H1 (cell line): ENCODE results near the gene FAM107A. TPM values are rescaled to one million over a fixed set of nuclear protein-coding genes. Genes with fewer than 3 reads are reported as not detected.

ENCODE experiments used
- CTCF ChIA-PET: fragments of 300-600 bp; sonication (Branson Sonifier 250); formaldehyde crosslinking; loops from one replicate; lab custom pipeline; 2021; ENCODE audit not compliant: partially characterized antibody; lab: Charles Lee
- POLR2A ChIA-PET: fragments of 300-600 bp; sonication (Branson Sonifier 250); formaldehyde crosslinking; loops from one replicate; lab custom pipeline; 2021; ENCODE audit warnings: inconsistent platforms; ENCODE audit not compliant: partially characterized antibody; lab: Charles Lee
- DNase-seq, 2 experiments: peaks; one replicate each; pipeline versions ENCODE4 v3.0.0 to v3.0.0-alpha.2; 2010 to 2022; ENCODE audit warnings: low spot score in 2 of 2, low read depth in 1 of 2, mixed read lengths in 1 of 2
- FAIRE-seq: peaks from 2 replicates; lab custom pipeline; 2011; peaks lifted over from hg19 to GRCh38; lab: Jason Lieb, UNC
- H2AFZ ChIP-seq: 2 replicates; pipeline ENCODE4 v1.8.1; 2012; ENCODE audit warnings: low read length, inconsistent platforms
- H2AK5ac ChIP-seq: 2 replicates; pipeline ENCODE4 v1.6.1; 2013; ENCODE audit warnings: low read depth, low read length
- H2BK120ac ChIP-seq: replicated peaks from 2 replicates; pipeline ENCODE3; 2013; ENCODE audit warnings: low read depth, low read length, inconsistent platforms
- H2BK12ac ChIP-seq: 2 replicates; pipeline ENCODE4 v1.6.1; 2013; ENCODE audit warnings: low read depth, low read length
- H2BK15ac ChIP-seq: 2 replicates; pipeline ENCODE4 v1.6.1; 2013; ENCODE audit warnings: low read length
- H2BK20ac ChIP-seq: 2 replicates; pipeline ENCODE4 v1.6.1; 2013; ENCODE audit warnings: low read length
- H2BK5ac ChIP-seq: 2 replicates; pipeline ENCODE4 v1.6.1; 2013; ENCODE audit warnings: low read depth, low read length
- H3K14ac ChIP-seq: 2 replicates; pipeline ENCODE4 v1.6.1; 2013; ENCODE audit warnings: inconsistent platforms; ENCODE audit not compliant: insufficient read length
- H3K18ac ChIP-seq: 2 replicates; pipeline ENCODE4 v1.6.1; 2013; ENCODE audit warnings: low read length; ENCODE audit errors: extremely low read depth
- H3K23ac ChIP-seq: 2 replicates; pipeline ENCODE4 v1.6.1; 2013; ENCODE audit warnings: inconsistent platforms; ENCODE audit not compliant: insufficient read length
- H3K23me2 ChIP-seq: 2 replicates; pipeline ENCODE4 v1.6.1; 2013; ENCODE audit warnings: low read depth, low read length
- H3K27ac ChIP-seq: 2 replicates; pipeline ENCODE4 v1.6.1; 2011; ENCODE audit warnings: low read depth, low read length, inconsistent platforms
- H3K27me3 ChIP-seq, 4 experiments: replicated peaks in 1 of 4; 1 replicate in 1 of 4; 2 replicates in 3 of 4; pipeline versions ENCODE4 v1.6.1 to v1.8.1; 2011 to 2013; ENCODE audit warnings: low read length in 3 of 4, mild to moderate bottlenecking in 3 of 4, inconsistent platforms in 2 of 4, mixed read lengths in 2 of 4, moderate library complexity in 1 of 4; ENCODE audit not compliant: control insufficient read depth in 3 of 4, insufficient read depth in 3 of 4; ENCODE audit errors: extremely low read depth in 1 of 4
- H3K36me3 ChIP-seq, 4 experiments: 2 replicates each; pipeline versions ENCODE4 v1.6.1 to v1.8.1; 2011 to 2013; ENCODE audit warnings: mild to moderate bottlenecking in 4 of 4, low read length in 3 of 4, moderate library complexity in 2 of 4, control low read depth in 1 of 4, inconsistent platforms in 1 of 4; ENCODE audit not compliant: insufficient read depth in 4 of 4, control insufficient read depth in 2 of 4
- H3K4ac ChIP-seq: replicated peaks from 2 replicates; pipeline ENCODE3; 2013; ENCODE audit warnings: low read length, low read depth, mixed read lengths, inconsistent platforms; ENCODE audit not compliant: insufficient read length
- H3K4me1 ChIP-seq, 4 experiments: replicated peaks in 1 of 4; 1 replicate in 1 of 4; 2 replicates in 3 of 4; pipeline versions ENCODE4 v1.6.1 to v1.8.1; 2011 to 2013; ENCODE audit warnings: low read length in 3 of 4, inconsistent platforms in 2 of 4, mixed read lengths in 1 of 4; ENCODE audit not compliant: insufficient read depth in 4 of 4, control insufficient read depth in 3 of 4
- H3K4me2 ChIP-seq, 2 experiments: 2 replicates each; pipeline versions ENCODE4 v1.6.1 to v1.8.1; 2011 to 2013; ENCODE audit warnings: low read depth in 2 of 2, low read length in 2 of 2, control low read depth in 1 of 2, inconsistent platforms in 1 of 2, mild to moderate bottlenecking in 1 of 2; ENCODE audit not compliant: insufficient read depth in 1 of 2
- H3K4me3 ChIP-seq, 4 experiments: fragments of 200-600, 300-600 bp in 1 of 4; sonication (generic), shearing (Covaris generic), sonication (Bioruptor Twin) in 1 of 4; 2 replicates each; pipeline versions ENCODE4 v1.5.1 to v1.8.1; 2011 to 2016; ENCODE audit warnings: low read length in 4 of 4, low read depth in 3 of 4, control low read depth in 2 of 4, inconsistent platforms in 2 of 4, mild to moderate bottlenecking in 2 of 4, mixed read lengths in 1 of 4, moderate library complexity in 1 of 4; ENCODE audit not compliant: insufficient read depth in 2 of 4; ENCODE audit errors: extremely low read depth in 1 of 4
- H3K56ac ChIP-seq: replicated peaks from 2 replicates; pipeline ENCODE3; 2013; ENCODE audit warnings: low read depth, mild to moderate bottlenecking, mixed read lengths, low read length, inconsistent platforms; ENCODE audit not compliant: insufficient read length
- H3K79me1 ChIP-seq: 2 replicates; pipeline ENCODE4 v1.6.1; 2013; ENCODE audit warnings: low read depth, low read length, control low read depth
- H3K79me2 ChIP-seq, 2 experiments: 2 replicates each; pipeline versions ENCODE4 v1.6.1 to v1.8.1; 2012 to 2013; ENCODE audit warnings: low read length in 2 of 2, mild to moderate bottlenecking in 2 of 2, inconsistent platforms in 1 of 2; ENCODE audit not compliant: insufficient read depth in 2 of 2, control insufficient read depth in 1 of 2
- H3K9ac ChIP-seq, 4 experiments: replicated peaks in 1 of 4; 1 replicate in 1 of 4; 2 replicates in 3 of 4; pipeline versions ENCODE4 v1.6.1 to v1.8.1; 2011 to 2013; ENCODE audit warnings: low read depth in 3 of 4, low read length in 3 of 4, control low read depth in 2 of 4, mild to moderate bottlenecking in 2 of 4, moderate library complexity in 2 of 4, inconsistent platforms in 1 of 4; ENCODE audit errors: extremely low read depth in 1 of 4
- H3K9me3 ChIP-seq, 2 experiments: 2 replicates each; pipeline versions ENCODE4 v1.6.1 to v1.8.1; 2012 to 2013; ENCODE audit warnings: mild to moderate bottlenecking in 2 of 2, moderate library complexity in 2 of 2, control low read depth in 1 of 2, inconsistent platforms in 1 of 2, low read depth in 1 of 2, low read length in 1 of 2, mixed read lengths in 1 of 2; ENCODE audit not compliant: insufficient read depth in 2 of 2
- H4K20me1 ChIP-seq, 2 experiments: replicated peaks in 1 of 2; 2 replicates each; pipeline versions ENCODE3 to v1.8.1; 2011 to 2013; ENCODE audit warnings: inconsistent platforms in 2 of 2, low read length in 2 of 2, mild to moderate bottlenecking in 1 of 2; ENCODE audit not compliant: insufficient read depth in 2 of 2, control insufficient read depth in 1 of 2
- H4K5ac ChIP-seq: 2 replicates; pipeline ENCODE4 v1.6.1; 2013; ENCODE audit warnings: low read length, low read depth, mixed read lengths, inconsistent platforms; ENCODE audit not compliant: insufficient read length
- H4K8ac ChIP-seq: 2 replicates; pipeline ENCODE4 v1.8.0; 2013; ENCODE audit warnings: mild to moderate bottlenecking, moderate library complexity, low read length, inconsistent platforms; ENCODE audit not compliant: insufficient read depth; ENCODE audit errors: extremely low read depth
- H4K91ac ChIP-seq: replicated peaks from 2 replicates; pipeline ENCODE3; 2013; ENCODE audit warnings: low read length, mixed read lengths, inconsistent platforms; ENCODE audit not compliant: insufficient read length
- ASH2L ChIP-seq: fragments of 200-600, 300-600 bp; sonication (generic); IDR thresholded peaks from one replicate; pipeline ENCODE4 v1.7.1; 2017; ENCODE audit warnings: low read length
- JUND ChIP-seq: IDR thresholded peaks from 2 replicates; pipeline ENCODE4 v1.6.1; 2011; ENCODE audit warnings: mild to moderate bottlenecking, improper control_type of control experiment, low read length
- WGBS, 2 experiments: shearing (Covaris generic) in 1 of 2; methylation state at CpG; one replicate each; pipeline versions ENCODE4 v1.1.6 to v1.1.7; 2013 to 2015; ENCODE audit warnings: low lambda C conversion rate in 2 of 2, mixed read lengths in 2 of 2, inconsistent platforms in 1 of 2, low coverage in 1 of 2, missing lambda C conversion rate in 1 of 2; ENCODE audit not compliant: insufficient replicate concordance in 2 of 2, insufficient coverage in 1 of 2, insufficient read length in 1 of 2; ENCODE audit errors: extremely low coverage in 1 of 2, missing lambda C conversion rate in 1 of 2; 5-methylcytosine and 5-hydroxymethylcytosine counted together
- polyA plus RNA-seq, 7 experiments: library from polyadenylated mRNA; depleted of rRNA in 3 of 7; stranded (reverse) in 5 of 7; unstranded in 2 of 7; fragments of >200 nt in 5 of 7; fragments of 200-250 nt in 2 of 7; gene quantifications; 1 replicate in 5 of 7; 2 replicates in 1 of 7; 4 replicates in 1 of 7; pipeline versions ENCODE4 v1.2.1 to v1.2.3, GENCODE V29; 2011 to 2013; ENCODE audit warnings: missing spikeins in 2 of 7, mixed read lengths in 2 of 7
- total RNA-seq: library from RNA; stranded (reverse); fragmentation: NEBNext Ultra II Directional; extraction: Animal tissue kit (Norgen Biotek cat#: 25700); gene quantifications from 2 replicates; pipeline ENCODE4 v1.2.1, GENCODE V29; 2021
- TF ChIP-seq, protein P1 (sequence below): IDR thresholded peaks from 2 replicates; pipeline ENCODE4 v1.6.1; 2012; ENCODE audit warnings: inconsistent platforms

Gene FAM107A
- total and polyA plus RNA-seq, 2 of the 8 experiments (the other 6 are each of a cell fraction or from before 2014, with no cell fraction given): 0.51 to 0.65 TPM

DNA sequence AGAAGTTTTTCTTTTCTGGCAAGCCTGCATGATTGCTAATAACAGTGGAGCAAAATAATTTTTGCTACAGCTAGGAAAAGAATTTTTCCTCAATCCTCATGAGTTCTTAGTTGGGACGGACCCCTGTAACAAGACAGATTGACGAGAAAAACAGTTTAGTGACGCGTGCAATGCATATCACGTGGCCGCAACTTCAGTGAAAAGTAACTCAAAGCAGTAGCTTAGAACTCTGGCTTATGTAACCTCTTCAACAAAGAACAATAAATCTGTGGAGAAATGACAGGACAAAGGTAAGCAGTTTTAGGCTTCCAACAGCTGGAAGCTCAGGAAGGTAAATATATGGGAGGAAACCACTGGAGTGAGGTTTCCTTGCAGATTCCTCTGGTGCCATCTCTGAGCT, 19.7 kb downstream of the FAM107A start:
- H3K79me1 ChIP-seq: no peaks in the 10 kb centered on the region
- no peaks in the 10 kb centered on the region for H3K36me3 ChIP-seq
- no peaks in the 10 kb centered on the region for H4K20me1 ChIP-seq
- 98% methylated on average over 6 of the region's 6 CpGs; no CpG with 5 or more reads in 1 of the 2 experiments for WGBS, 2 experiments
- no peak overlapping the region for H3K23ac ChIP-seq
- no peak overlapping the region for H3K4ac ChIP-seq
- H2BK15ac ChIP-seq: no peak overlapping the region
- no peak overlapping the region for H3K4me3 ChIP-seq
- H3K9ac ChIP-seq: no peak overlapping the region
- H4K8ac ChIP-seq: no peak overlapping the region
- H2BK20ac ChIP-seq: no peak overlapping the region
- peaks cover 2 to 11% (median 6%) of the 10 kb centered on the region in 4 experiments for H3K4me1 ChIP-seq
- H3K18ac ChIP-seq: no peak overlapping the region
- no peak overlapping the region for H3K27ac ChIP-seq
- no peak overlapping the region for H3K4me2 ChIP-seq
- H3K9me3 ChIP-seq: no peaks in the 10 kb centered on the region
- no peaks in the 10 kb centered on the region for H3K23me2 ChIP-seq
- no peaks in the 10 kb centered on the region for H3K27me3 ChIP-seq
- H3K56ac ChIP-seq: no peak overlapping the region
- H2AFZ ChIP-seq: no peak overlapping the region
- DNase-seq (no peak), FAIRE-seq (no peak)
- 0 out of 2 replicates have a peak overlapping the region, but pooled peaks have one; percentile 18 for H2BK12ac ChIP-seq
- no peaks in the 10 kb centered on the region for H3K79me2 ChIP-seq
- H4K91ac ChIP-seq: no peak overlapping the region
- no peak overlapping the region for H4K5ac ChIP-seq
- H2AK5ac ChIP-seq: no peak overlapping the region
- no peak overlapping the region for H3K14ac ChIP-seq
- ChIA-PET CTCF (interaction anchor here (0.5 to 40.0 kb wide), 7 partner anchors 11 to 116 kb away, joined by 3 to 994 read pairs (median 5); no protein-coding TSS in a partner anchor), POLR2A (interaction anchor here (0.6 kb wide), 1 partner anchor 116 kb away, joined by 4 read pairs; no protein-coding TSS in a partner anchor)
- H2BK120ac ChIP-seq: no peak overlapping the region
- no peak overlapping the region for H2BK5ac ChIP-seq
- TF ChIP-seq ASH2L (no peak), JUND (no peak)
- TF ChIP-seq, protein P1, sequence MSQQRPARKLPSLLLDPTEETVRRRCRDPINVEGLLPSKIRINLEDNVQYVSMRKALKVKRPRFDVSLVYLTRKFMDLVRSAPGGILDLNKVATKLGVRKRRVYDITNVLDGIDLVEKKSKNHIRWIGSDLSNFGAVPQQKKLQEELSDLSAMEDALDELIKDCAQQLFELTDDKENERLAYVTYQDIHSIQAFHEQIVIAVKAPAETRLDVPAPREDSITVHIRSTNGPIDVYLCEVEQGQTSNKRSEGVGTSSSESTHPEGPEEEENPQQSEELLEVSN: no peak
